ENCODE measurements around the gene CXorf51A.
"Not testable (repeated sequence)": the region's sequence is repeated elsewhere in the genome, so short reads cannot be mapped to it uniquely, and the experiment has no call there.

The CXorf51A gene

GRCh38 chrX:146814644-146815043, at the start of gene CXorf51A:
TSS of gene CXorf51A (minus strand) at chrX:146814744. CDS start at chrX:146814723, 21 bp downstream.
- not testable (repeated sequence) for DNase-seq (ENCODE audit: low read depth in 2 of 2); H3K4me3 ChIP-seq (replicated peaks in 1 of 2; ENCODE audit: low read depth in 2 of 2, low read length in 2 of 2)

DNA sequence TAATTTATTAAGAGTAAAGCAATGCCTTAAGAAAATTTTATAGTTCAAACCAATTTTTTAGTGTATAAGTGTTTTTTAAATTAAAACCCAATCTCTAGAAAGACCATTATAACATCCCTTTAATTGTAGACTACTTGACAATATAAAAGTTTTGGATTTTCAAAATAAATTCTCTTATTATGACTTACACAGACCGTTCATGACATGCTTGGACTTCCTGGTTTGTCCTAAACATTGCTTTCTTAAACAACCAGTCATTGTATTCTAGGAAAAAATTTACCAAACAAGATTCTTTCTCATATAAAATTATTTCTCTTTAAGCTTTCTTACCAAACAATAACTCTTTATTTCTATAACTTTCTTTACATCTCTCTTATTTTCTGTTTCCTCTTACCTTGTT, 49.0 kb upstream of the CXorf51A start:
- no peak for TF ChIP-seq CTCF (IDR thresholded peaks at IDR 0.05; ENCODE audit: low read depth, low read length)
- H3K4me3 ChIP-seq (replicated peaks in 1 of 2; ENCODE audit: low read depth in 2 of 2, low read length in 2 of 2) = no peak overlapping the region
- peak in 1 of 2 donors; percentile 0 for DNase-seq (ENCODE audit: low read depth in 2 of 2)

- H3K4me3 ChIP-seq (replicated peaks in 1 of 2; ENCODE audit: low read depth in 2 of 2, low read length in 2 of 2) = no peak overlapping the region
- no peak for TF ChIP-seq CTCF (IDR thresholded peaks at IDR 0.05; ENCODE audit: low read depth, low read length)
These were observed 39.7 kb upstream of the CXorf51A start for GRCh38 chrX:146854281-146854680.

GRCh38 chrX:146831994-146832393, 17.4 kb upstream of the CXorf51A start:
- H3K4me3 ChIP-seq (replicated peaks in 1 of 2; ENCODE audit: low read depth in 2 of 2, low read length in 2 of 2) = no peak overlapping the region
- TF ChIP-seq CTCF (IDR thresholded peaks at IDR 0.05; ENCODE audit: low read depth, low read length) = no peak
- no peak for DNase-seq (ENCODE audit: low read depth in 2 of 2)

More at GRCh38 chrX:146854281-146854680, 39.7 kb upstream of the CXorf51A start:
- DNase-seq (ENCODE audit: low read depth in 2 of 2) = no peak

DNA sequence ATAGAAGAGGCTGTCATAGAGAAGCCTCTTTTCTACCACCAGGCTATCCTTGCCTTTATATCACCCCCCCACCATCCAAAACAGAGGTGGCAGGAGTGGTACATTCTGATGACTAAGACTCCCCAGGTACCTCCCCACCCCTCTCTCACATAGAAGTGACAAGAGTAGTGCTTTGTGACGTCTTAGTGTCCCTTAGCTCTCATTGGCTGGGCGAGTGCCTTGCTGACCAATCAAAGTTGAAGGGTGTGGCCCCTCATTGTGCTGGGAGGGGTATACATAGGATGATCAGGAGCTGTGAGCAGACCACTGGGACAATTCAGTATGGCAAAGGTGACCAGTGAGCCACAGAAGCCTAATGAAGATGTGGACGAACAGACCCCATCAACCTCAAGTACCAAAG, 5.1 kb downstream of the CXorf51A start, which contains the start of gene CXorf51B:
Gene CXorf51B, plus strand, starts transcription at position 301 of the 400 bp plus-strand sequence. Its CDS starts 21 bp downstream, at position 322.
- H3K4me3 ChIP-seq (replicated peaks in 1 of 2; ENCODE audit: low read depth in 2 of 2, low read length in 2 of 2); DNase-seq (ENCODE audit: low read depth in 2 of 2): not testable (repeated sequence)
